GM12874 (cell line): ENCODE data around the gene HOXD11.

Experiments used
- CTCF ChIP-seq: IDR thresholded peaks from 2 replicates; pipeline ENCODE4 v1.5.1; 2011; ENCODE audit warnings: low read depth, mild to moderate bottlenecking, control low read depth, low read length, moderate library complexity; ENCODE audit not compliant: insufficient read depth

The HOXD11 gene

GRCh38 chr2:176151442-176152287, 44.6 kb downstream of the HOXD11 start, which contains the start of gene HOXD4:
Gene HOXD4 (plus strand): TSS chr2:176151550. CDS start chr2:176151634, 84 bp downstream.
- no peak for TF ChIP-seq CTCF

GRCh38 chr2:176152350-176153181, 45.5 kb downstream of the HOXD11 start:
- TF ChIP-seq CTCF: no peak

- no peak for TF ChIP-seq CTCF
Observed at GRCh38 chr2:176154576-176155252, 47.6 kb downstream of the HOXD11 start.

GRCh38 chr2:176155356-176156044, 48.4 kb downstream of the HOXD11 start:
- no peak for TF ChIP-seq CTCF

- no peak for TF ChIP-seq CTCF
Observed at GRCh38 chr2:176156301-176156806, 49.3 kb downstream of the HOXD11 start.

GRCh38 chr2:176156807-176157498, 49.9 kb downstream of the HOXD11 start, which contains the start of gene HOXD3:
Gene HOXD3 (plus strand): TSS chr2:176157307. CDS start chr2:176169115, 11,808 bp downstream.
- no peak for TF ChIP-seq CTCF
